Activated gamma-delta T cell (primary cell): ENCODE measurements around the gene SOX8.

Experiments
- DNase-seq: peaks from one replicate; lab custom pipeline; 2025; lab: John Stamatoyannopoulos, UW

SOX8 gene

DNA sequence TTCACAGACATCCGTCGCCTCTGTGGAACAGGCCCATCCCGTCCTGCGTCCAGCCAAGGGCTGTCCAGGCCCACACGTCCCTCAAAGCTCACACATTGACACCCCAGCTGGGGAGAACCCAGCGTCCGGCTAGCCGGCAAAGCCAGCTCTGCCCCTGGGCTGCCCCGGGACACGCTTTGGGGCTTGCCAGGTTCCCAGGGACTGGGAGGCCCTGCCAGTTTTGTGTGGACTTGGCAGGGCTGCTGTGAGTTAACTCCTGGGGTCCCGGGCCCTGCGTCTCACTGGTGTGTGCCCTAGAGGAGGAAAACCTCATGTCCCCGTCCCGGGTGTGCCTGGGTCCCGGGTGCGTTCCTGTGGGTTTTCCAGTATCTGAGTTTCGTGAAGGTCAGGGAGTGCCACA is 6.3 kb downstream of the SOX8 start:
- no peak for DNase-seq

DNA sequence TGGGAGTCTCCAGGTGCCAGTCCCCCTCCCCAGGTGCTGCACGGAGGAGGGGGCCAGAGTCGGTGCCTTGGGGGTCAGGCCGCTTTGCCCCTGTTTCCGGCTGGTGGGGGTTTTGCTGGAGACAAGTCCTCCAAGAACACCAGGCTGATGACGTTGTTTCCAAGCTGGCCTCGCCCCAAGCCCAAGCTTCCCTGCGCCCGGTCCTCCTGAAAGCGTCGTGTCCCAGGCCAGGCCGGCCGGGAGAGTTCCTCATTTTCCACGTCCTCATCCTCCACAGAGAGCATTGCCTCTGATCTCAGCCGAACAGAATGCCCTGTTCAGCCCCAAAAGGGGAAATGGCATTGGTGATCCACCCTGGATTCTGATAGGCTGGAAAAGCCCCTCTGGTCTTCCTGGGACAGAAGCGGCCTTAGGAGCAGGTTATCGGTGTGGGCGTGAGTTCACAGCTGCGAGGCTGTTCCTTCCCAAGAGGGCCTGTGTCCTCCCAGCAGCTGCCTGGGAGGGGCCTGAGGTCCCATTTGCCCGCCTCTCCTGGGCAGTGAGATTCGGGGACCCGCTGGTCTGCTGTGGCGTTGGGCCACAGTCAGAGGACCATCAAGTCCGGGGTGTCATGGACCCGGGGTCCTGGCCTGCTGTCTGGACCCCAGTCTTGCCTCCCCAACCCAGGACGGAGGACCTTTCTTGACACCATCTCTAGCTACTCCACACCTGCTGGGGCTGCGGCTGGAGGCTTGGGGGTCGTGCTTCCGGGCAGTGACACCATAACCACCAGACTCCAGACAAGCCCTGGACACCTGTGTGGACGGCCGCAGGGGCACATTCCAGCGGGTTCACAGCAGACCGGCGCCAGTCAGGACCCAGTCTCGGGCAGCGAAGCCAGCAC is 7.1 kb downstream of the SOX8 start:
- DNase-seq, result no peak

GRCh38 chr16:989354-989814 is 7.8 kb downstream of the SOX8 start:
- DNase-seq, result no peak

GRCh38 chr16:990516-991291 is 9.1 kb downstream of the SOX8 start:
- DNase-seq, result no peak

GRCh38 chr16:991345-991744 is 9.8 kb downstream of the SOX8 start:
- DNase-seq, result no peak

GRCh38 chr16:991773-992172 is 10.2 kb downstream of the SOX8 start:
- no peak for DNase-seq

DNA sequence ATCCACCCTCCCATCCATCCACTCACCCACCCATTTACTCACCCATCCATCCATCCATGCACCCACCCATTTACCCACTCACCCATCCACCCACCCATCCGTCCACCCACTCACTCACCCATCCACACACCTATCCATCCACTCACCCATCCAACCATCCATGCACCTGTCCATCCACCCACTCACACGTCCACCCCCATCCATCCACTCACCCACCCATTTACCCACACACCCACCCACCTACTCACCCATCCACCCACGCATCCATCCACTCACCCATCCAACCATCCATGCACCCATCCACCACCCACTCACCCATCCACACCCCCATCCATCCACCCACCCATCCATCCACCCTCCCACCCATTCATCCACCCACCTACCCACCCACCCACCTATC is 12.2 kb downstream of the SOX8 start:
- DNase-seq, result no peak

DNA sequence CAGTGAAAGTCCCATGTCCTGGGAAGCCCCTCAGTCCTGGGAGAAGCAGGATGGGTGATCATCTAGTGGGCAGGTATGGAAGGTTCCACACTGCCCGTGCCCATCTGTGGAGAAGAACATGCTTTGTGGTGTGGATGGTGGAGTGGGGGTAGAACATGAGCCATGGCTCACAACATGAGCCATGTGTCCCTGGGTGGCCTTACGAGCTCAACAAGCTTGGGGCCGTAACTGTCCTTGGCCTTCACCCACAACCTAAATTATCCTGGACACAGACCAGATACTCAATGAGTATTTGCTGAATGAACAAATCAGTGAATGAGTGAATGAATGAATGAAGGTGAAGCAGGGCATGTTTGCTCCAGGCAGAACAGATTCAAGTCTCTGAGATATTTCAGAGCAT is 13.5 kb downstream of the SOX8 start:
- no peak for DNase-seq

- DNase-seq, result no peak
These were observed 14.2 kb downstream of the SOX8 start for GRCh38 chr16:995783-996182.

DNA sequence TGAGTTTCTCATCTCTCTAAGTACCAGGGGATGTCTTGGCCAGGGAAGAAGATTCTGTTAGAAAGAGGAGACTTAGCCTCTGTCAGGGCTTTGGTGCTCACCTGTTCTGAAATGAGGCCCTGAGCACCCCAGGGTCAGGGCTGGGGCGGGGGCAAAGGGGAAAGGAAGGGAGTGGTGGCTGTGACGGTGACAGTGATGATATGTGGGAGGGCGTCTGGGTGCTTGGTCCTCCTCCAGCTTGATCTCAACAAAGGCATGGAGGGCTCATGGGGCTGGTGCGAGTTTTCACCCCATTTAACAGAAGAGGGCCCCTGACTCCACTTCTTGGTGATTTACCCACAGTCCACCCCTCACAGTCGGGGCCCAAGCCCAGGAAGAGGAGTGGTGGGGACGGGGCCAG is 15.1 kb downstream of the SOX8 start:
- no peak for DNase-seq

DNA sequence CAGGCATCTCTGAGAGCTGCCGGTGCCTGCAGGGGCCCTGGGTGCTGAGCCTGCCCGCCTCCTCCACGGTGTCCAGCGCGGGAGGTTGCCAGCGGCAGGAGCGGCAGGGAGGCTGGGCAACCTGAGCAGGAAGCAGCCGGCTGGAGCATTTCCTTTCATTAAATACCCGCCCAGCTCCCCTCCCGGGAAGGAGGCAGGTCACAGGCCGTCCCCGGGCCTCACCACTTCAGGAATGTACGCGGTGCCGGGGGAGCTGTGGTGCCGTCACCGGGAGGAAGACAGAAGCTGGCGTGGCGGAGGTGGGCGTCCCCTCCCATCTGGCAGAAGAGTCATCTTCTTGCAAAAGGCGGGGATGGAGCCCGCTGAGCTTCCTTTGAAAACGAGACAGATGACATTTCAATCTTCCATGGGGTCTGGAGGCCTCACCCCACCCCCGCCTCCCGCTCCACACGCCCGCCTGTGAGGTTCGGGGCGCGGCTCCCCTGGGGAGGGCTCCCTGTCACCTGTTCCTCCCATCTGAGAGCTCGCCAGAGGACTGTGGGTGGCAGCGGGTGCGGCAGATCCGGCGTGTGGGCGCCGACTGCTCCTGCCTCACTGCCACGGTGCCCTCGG is 16.0 kb downstream of the SOX8 start:
- DNase-seq, result no peak

DNA sequence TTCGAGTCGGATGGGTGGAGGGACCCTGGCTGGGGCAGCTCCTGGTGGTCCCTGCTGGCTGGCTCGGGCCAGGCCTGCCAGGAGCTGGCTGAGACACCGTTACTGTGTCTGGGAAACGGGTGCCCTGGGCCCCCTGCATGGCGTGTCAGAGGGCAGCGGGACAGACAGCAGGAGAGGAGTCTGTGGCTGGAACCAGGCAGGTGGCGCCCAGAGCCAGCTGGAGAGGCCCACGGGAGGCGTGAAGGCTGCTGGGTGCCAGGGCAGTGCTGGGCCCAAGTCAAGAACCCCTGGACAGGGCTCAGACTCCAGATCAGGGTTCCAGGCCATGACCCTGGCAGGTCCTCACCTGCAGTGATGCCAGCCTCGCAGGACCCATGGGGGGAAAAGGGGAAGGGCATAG is 16.6 kb downstream of the SOX8 start:
- DNase-seq, result no peak

DNA sequence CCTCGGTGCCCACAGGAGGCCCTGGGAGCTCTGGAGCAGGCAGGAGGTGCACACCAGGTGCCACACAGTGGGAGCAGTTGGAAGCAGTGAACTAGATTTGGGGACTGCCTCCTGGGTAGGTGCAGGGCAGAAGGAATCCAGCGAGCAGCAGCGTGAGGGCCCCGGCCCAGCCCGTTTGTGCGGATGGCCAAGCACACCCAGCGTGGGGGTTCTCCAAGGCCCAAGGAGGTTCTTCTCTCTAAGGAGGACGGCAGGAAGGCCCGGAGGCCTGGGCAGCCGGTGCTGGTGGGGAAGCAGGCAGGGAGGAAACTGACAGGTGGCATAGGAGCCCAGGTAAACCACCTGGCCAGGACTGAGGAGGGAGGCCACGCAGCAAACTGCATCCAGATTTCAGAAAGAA is 17.0 kb downstream of the SOX8 start:
- no peak for DNase-seq

DNA sequence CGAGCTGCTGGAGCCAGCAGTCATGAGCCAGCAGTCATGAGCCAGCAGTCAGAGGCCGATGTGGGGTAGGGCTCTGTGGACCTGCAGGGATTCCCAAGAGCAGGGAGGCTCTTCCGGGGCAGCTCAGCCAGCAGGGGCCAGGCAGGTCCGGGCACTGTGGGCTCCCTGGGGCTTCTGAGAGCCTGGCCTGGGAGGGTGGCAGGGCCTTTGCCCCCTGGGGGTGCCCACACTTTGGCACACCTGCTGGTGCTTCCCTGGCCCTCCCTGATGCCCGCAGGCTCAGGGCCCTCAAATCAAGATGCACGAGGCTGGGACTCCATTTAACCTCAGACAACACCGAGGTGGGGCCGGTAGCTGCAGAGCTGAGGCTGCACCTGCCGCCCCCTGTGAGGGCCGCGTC is 18.1 kb downstream of the SOX8 start:
- DNase-seq, result no peak

DNA sequence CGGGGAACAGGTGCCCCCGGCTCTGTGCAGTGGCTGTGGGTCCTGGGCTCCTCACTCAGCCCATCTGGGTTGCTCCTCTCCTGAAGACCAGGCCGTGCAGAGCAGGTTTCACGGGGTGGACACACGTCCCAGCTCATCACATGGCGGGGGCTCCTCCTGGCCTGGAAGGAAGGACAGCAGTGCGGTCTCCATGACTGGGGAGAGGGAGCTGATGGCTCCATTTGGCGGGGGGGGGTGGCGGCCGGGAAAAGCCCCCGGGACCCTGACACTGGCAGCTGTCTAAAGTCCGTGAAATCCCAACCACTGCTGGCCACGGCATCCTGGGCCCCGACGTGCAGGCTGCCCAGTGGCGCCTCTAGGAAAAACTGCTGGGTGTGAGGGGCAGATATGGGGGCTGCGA is 19.0 kb downstream of the SOX8 start:
- no peak for DNase-seq

- DNase-seq, result no peak
These were observed 19.5 kb downstream of the SOX8 start for GRCh38 chr16:1001096-1001495.

GRCh38 chr16:1002399-1003166 is 21.0 kb downstream of the SOX8 start:
- no peak for DNase-seq

- no peak for DNase-seq
These were observed 22.1 kb downstream of the SOX8 start for GRCh38 chr16:1003391-1004347.

DNA sequence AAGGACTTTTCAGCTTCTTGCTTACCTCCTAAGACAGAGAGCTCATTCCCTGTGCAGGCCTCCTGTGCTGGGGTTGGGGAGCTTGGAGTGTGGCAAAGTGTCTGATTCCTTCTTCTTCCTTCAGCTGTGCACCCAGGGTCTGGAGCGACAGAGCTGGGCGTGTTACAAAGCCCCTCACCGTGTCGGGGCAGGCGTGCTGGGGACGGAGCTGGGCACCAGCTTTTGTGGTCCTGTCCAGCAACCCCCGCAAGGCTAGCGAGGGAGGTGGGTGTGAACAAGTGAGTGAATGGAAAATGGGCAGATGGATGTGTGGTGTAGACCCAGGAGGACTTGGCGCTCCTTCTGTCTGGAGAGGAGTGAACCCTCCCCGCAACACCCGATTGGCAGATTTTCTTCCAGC is 23.7 kb downstream of the SOX8 start:
- no peak for DNase-seq

DNA sequence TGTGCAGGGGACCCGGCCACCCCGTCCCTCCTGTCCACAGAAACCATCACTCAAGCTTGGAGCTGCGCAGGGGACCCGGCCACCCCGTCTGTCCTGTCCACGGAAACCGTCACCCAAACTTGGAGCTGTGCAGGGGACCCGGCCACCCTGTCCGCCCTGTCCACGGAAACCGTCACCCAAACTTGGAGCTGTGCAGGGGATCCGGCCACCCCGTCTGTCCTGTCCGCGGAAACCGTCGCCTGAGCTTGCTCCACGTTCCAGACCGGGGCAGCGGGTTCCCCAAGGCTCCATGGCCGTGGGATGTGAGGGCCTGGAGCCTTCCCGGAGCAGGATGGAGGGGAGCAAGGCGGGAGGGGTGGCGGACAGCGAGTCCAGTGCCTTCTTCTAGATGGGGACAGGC is 25.2 kb downstream of the SOX8 start:
- no peak for DNase-seq
